GM20431 (cell line): ENCODE data around the gene SAMD4A.

ENCODE experiments used
- in situ Hi-C: fragments of 300-500 bp; cut with MseI, MboI; formaldehyde crosslinking; loops from one replicate; pipeline ENCODE4 v1.15.0; 2020; ENCODE audit warnings: low sequenced_read_pairs; ENCODE audit not compliant: unreplicated experiment

Gene SAMD4A

DNA sequence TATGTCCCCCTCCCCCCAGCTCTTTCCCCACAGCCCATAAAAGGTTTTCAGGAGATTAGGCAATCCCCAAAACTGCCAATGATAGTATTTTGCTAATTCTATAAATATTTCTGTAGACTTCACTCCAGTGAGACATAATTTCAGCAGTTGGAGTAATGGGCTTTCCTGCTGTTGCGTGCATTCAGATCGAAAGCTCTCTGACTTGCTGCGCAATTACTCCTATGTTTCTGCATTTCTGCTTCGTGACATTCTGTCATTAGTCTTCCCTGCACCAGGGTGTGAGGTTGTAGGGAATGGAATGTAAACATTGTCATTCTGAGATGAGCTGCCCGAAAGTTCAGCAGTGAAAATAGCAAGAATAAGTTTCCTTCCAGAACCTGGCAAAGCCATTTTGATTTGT lies 58.2 kb downstream of the SAMD4A start:
- in situ Hi-C loops = no loop called here

DNA sequence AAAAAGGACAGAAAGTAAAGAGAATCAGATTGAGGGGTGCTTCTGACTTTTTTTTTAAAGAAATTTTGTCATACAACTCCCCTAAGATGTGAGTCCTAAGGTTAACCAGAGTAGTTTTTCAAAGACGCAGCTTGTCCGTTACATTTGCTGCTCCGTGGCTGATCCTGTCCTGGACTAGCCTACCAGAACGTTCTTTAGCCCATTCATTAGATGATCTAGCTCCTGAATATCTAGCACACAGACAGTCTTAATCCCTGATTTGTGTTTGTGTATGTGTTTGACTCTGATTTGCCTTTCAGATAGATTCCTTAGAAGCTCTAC lies 60.3 kb downstream of the SAMD4A start:
- in situ Hi-C loops = no loop called here

DNA sequence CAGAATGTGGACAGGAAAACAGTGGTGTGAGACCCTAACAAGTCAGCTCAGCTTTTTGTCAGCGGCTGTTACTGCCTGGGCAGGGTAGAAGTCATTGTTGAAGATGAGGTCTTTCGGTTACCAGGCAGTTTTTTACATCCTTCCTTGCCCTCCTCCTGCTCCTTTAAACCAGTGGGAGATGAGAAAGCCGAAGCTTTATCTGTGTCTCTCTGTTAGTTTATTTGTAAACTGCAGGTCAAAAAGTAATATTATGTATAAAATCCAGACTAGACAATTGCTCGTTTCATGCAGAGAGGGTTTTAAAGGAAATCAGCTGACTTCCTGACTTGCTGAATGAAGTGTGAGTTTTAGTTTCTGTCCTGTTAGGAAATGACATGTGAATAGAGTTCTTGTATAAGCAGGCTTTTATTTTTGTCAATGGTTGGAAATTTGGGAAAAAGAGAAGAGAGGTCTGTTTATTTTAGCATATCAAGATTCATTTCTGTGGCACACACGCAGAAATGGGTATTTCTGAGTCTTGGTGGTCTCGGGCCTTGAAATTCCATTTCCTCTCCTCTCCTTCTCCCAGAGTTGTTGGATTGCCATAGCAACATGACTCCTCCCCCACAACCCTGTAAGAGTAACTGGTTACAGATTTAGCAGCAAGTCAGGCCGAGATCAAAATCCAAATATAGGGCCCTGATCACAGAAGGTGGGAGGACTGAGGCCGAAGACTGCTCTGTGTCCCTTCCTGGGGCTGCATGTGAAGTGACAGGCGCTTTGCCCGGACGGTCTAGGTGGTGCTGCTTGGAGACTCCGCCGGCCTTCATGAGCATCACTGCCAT lies 60.8 kb downstream of the SAMD4A start:
- in situ Hi-C loops = no loop called here

DNA sequence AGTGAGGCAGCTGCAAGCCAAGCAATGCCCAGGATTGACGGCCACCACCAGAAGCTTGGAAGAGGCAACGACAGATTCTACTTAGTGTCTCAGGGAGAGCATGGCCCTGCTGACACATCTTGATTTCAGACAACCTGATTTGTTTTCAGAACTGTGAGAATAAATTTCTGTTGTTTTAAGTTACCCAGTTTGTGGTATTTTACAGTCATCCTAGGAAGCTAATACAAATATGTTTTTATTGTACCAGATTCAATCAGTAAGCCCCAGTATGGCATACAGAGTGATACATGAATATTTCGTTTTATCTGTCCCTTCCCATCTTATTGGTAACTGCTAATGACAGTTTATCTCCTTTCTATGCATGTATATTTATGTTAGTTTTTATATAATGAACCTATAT lies 62.3 kb downstream of the SAMD4A start:
- in situ Hi-C loops = no loop called here

DNA sequence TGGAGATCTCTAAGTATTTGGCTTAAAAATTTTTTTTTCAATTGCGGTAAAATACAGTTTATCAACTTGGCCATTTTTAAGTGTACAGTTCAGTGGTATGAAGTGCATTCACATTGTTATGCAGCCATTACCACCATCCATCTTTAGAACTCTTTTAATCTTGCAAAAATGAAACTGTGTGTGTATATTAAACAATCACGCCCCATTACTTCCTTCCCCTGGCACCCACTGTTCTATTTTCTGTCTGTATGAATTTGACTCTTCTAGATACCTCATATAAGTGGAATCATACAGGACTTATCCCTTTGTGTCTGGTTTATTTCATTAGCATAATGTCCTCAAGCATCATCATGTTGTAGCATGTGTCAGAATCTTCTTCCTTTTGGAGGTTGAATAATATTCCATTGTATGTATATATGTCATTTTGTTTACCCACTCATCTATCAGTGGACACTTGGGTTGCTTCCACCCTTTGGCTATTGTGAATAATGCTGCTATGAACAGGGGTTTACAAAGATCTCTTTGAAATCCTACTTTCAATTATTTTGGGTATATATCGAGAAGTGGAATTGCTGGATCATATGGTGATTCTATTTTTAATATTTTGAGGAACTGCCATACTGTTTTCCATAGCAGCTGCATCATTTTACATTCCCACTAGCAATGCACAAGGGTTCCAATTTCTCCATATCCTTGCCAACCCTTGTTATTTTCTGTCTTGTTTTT lies 62.9 kb downstream of the SAMD4A start:
- in situ Hi-C loops = no loop called here

DNA sequence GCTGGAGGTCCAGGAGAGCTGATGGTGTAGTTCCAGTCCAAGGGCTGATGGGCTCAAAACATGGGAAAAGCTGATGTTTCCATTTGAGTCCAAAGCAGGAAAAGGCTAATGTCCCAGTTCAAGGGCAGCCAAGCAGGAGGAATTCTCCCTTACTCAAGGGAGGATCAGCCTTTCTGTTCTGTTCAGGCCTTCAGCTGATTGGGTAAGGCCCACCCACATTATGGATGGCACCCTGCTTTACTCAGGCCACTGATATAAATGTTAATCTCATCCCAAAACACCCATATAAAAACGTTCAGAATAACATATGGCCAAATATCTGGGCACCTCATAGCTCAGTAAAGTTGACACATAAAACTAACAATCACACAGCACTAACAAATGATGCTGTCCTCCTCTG lies 64.1 kb downstream of the SAMD4A start:
- in situ Hi-C loops = no loop called here

DNA sequence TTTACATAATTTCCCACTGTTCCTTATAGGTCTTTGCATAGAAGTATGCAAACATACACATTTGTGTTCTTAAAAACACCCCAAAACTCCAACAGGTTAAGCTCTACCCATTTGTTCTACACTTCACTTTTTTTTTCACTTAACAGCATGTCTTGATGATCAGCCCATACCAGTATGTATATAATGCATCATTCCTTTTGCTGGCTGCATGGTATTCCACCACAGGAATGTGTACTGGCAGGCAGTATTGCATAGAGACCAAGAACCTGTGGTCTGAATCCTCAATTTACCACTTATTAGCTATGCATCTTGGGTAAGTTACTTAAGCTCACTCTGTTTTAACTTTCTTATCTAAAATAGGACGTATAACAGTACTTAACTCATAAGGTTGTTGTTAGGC lies 65.5 kb downstream of the SAMD4A start:
- in situ Hi-C loops = no loop called here

DNA sequence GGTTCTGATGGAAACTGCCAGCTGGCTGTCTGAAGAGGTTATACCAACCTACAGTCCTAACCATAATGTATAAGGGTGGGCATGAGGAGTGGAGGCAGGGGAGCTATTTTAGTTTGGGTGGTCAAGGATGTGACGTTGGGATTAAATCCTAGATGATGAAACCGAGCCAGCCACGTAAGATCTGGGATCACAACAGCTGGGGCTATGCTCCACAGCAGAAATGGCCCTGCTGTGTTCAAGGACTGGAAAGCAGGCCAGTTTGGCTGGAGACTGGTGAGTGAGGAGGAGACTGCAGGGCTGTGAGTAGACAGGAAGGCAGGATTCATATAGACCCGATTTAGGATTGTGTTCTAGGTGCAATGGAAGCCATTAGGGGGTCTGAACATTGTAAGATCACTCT lies 66.1 kb downstream of the SAMD4A start:
- in situ Hi-C loops = no loop called here

DNA sequence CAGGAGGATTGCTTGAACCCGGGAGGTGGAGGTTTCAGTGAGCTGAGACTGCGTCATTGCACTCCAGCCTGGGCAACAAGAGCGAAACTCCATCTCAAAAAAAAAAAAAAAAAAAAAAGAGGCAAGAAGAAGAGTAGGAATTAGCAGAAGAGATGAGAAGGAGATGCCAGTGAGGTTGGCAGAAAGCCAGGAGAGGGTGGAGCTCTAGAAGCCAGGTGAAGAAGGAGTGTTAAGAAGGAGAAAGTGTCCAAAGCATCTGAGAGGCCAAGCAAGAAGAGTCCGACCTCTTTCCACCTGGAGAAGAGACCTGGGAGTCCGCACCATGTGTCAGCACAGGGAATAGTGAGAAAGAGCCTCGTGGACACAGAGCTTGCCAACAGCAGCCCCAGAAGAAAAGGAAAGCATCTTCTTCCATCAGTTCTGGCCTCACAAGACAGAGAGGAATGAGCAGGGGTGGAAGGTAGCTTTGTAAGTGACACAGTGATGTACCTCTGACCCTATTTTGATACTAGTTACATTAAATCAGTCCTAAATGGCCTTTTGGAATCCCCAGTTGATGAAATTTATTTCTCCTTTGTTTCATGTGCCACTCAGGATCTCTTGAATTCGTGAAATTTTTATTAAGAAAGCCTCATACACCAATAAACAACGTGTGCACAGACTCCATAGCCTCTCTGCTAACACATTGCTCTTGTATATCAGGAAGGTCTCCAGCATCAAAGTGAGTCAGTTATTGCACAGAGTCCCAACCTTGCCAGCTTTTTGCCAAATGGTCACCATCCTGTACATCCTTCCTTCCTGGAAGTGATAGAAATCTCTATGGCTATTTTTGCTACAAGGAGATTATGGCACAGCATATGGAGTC lies 70.6 kb downstream of the SAMD4A start:
- in situ Hi-C loops = no loop called here

DNA sequence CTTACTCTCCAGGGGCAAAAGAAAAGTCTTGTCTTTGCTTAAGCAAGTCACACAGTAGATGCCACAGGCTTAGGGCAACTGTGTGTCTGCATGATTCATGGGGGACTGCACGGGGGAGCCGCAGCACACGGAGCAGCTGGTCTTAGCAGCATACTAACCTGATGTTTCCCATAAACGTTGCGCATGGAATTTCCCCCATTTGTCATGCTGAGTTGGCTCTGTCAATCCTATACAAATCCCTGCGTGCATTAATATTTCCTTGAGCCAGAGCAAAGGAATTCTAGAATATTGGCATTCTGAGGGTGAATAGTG lies 71.2 kb downstream of the SAMD4A start:
- in situ Hi-C loops = no loop called here

DNA sequence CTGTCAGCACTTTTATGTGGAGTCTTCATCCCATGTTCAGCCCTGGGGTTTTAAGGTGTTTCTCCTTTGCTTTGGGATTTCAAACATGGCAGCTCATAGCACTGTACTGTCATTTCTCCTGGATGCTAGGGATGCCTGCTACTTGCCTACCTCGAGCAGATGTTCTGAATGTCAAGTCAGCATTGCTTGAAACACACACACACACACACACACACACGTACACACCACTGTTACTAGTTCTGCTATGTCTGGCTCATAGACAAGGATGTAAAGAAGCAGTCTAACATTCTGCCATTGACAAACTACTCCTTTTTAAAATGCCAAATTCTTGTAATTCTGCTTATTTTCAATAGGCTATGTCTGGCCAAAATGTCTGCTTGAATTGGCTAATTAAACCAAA lies 72.7 kb downstream of the SAMD4A start:
- in situ Hi-C loops = no loop called here

DNA sequence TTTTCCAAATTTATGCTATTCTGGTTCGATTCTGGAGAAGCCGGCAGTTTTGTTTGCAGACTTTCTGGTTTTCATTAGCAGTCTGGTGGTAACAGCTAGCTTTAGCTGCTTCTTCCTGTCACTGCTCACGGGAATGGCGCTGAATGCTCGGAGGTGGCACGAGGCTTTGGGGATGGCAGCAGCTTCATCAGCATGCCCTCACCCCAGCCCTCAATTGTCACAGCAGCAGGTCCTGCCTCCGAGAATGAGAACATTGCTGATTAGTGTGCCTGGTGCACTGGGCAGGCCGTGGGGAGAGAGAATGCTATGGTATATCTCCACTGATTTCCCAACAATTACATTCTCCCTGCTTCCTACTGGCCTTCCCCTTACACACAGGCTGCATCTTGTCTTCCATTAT lies 73.6 kb downstream of the SAMD4A start:
- in situ Hi-C loops = no loop called here

DNA sequence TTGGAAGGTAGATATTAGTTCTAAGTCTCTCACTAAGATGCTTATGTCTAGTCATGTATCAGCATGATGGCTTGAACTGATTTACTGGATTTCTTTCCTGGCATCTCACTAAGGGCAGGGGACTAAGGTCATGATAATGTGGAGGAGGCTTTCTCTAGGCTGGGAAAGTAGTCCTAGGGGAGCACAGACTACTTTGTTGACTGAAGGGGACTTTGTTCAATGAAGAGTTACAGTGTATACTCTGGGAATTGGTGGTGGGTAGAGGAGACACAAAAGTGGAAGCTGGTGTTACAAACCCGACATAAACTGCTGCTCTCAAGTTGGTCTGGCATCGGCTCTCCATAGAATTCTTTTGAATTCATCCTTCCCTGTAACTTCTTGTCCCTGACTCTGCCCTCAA lies 75.2 kb downstream of the SAMD4A start:
- in situ Hi-C loops = no loop called here

DNA sequence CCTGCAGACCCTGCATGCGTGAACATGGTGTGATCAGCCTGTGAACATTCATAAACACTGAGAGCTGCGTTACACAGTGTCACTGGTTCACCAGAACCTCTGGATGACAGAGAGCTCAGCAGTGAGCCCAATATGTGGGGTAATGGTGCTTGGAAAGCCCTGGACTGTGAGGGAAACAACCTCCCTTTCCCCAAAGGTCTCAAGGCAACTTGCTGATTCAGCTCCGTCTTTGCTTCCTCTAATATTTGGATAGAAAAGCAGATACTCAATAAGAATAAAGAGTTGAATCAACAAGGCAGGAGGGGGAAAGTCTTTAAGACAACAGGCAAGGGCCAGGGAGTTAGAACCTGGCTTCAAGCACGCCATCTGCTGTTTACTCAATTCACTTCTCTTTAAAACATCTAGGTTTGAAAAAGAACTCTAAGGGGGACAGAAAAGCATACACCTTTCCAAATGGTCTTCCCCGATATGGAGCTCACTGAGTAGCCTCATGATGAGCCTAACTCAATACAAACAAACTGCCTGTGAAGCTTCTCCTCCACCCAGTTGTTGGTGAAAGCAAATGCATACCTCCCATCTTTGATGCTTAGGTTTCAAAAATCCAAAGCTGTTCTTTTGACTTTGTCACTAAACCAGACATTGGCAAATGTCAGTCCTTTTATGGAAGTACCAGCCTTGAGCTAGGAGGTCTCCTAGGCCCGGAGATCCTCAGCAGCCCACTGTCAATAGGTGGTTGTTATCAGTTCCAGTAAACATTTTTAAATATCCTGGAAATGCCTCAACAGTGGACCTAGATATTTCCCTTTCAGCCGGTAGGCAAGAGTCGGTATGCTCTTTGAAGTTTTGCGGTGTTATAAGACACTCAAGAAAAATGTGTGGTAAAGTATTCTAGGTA lies 76.1 kb downstream of the SAMD4A start:
- in situ Hi-C loops = no loop called here

DNA sequence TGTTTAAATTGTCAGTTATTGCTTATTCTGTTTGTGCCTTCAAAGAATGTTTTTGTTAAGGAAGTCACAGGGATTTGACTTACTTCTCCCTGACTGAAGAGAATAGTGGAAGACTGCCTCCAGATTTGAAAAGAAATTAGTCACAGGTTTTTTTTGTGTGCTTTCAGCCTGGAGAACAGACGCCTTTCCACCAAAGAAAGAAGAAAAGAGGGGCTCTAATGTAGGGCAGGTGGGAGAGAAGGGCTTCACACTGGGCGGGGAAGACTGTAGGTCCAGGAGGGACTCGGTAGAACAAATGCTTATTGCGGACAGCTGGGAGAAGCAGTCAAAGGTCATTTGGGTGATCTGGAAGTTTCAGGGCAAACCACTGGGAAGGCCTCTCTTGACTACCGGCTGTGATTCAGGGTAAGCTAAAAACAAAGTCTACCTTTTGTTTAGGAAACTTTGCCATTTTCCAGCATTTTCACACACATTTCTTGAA lies 76.8 kb downstream of the SAMD4A start:
- in situ Hi-C loops = no loop called here

DNA sequence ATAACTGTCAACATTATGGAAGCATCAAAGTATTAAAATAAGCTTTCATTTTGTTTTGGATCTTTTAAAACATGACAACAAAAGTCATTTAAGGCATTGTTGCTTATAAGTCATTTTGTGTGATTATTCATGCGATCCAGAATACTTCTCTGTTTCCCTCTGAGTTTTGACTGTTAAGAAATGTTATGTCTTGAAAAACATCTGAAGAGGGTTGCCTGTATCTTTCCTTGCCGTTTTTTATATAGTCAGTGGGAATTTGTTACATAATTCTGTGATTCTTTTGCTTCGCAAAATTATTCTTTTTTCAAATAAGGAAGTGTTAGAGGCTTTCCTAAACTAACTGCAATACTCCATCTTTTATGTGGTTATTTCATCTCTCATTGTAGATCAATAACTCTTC lies 78.7 kb downstream of the SAMD4A start:
- in situ Hi-C loops = no loop called here

DNA sequence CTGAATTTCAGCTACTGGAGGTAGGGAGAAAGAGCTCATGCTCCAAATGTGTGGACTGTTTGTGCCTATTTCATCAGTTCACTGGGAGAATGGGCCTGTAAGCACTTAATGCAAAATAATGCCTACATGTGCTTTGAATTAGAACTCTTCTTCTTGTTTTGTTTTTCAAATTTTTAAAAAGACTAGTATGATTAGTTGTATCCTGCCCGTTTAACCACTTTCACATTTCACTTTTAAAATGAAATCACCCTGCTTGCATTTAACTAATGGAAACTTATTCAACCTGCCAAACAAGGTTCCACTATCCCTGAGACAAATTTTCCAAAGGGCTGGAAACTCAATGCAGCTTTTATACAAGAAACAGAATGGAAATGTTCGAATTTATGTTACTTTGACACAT lies 79.7 kb downstream of the SAMD4A start:
- in situ Hi-C loops = no loop called here

DNA sequence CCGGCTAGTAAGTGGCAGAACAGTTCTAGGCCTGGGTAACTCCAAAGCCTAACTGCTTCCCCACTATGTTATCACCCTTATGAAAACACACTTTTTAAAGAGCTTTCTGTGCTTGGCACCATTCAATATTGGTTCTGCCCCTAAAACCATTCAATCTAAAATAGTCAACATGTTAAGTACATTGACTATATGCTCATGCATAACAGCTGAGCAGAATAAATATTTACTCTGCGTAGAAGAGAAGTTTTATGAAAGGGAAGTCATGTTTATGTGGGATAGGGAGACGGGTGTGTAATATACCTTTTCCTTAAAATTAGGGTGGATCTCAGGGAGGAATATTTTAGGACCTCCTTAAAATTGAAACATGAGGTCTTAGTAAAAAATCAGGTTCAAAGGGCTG lies 80.5 kb downstream of the SAMD4A start:
- in situ Hi-C loops = no loop called here

DNA sequence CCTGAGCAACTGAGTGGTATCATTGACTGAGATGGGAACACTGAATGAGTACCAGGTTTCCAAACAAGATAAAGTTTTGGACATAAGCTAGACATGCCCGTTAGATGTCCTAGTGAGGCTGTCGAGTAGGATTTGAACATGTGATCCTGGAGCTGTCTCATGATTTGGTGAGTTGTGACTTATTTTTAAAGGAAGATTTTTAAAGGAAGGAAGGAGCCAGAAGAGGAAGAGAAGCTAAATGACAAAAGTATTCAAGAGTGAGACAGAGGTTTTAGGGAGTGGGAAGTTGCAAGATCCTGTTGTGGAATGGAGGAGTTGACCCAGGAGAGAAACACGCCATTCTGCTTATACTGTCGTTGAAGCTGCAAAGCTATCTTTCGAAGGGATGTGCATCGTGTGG lies 82.1 kb downstream of the SAMD4A start:
- in situ Hi-C loops = no loop called here

DNA sequence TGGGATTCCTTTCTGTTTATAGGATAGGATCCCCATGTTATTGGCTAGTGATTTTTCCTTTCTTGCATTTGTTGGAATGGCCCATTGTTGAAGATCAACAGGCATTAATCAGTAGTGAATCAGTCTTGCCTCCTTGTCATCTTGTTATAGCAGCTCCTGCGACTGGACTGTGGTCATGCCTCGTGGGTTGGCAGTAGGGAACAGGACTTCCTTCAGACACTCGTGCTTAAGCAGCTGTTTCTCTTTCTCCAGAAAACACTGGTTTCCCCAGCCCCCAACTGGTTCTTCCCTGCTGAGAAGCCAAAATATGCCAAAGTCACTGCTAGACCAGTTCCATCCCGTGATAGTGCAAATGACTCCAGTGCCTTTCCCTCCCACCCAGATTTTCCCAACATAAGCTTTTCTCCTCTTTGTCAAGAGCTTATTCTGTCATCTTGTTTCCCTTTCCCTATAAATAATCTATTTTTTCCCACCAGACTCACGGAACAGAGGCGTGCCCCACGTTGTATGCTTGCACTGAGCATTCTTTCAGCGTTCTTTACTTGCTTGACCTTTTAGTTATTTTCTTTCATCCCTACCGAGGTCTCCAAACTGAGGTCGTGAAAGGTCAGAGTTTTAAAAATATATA lies 83.5 kb downstream of the SAMD4A start:
- in situ Hi-C loops = no loop called here
